Measurements from ENCODE around the gene TRPM5. TPM values are rescaled to one million over a fixed set of nuclear protein-coding genes. Genes with fewer than 3 reads are reported as not detected.

The TRPM5 gene
- total RNA-seq, 1 donor from 2014 or later = 0.46 TPM

DNA sequence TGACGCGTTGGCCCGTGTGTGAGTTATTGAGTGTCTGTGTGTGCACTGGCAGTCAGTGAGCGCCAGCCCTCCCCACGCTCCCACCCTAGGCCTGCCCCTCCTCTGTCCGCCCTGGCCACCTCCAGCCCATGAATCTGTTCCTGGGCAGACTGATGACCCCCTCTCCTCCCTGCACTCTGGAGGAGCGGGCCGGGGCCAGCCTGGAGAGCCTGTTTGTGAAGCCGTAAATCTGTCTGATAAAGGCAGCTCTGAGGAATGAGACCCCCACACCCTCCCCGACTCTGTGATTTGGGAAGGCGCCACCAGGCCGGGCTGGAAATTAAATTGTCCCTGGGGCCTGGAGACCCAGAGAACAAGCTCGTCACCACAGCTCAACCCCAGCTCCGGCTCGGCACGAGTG, 35.2 kb downstream of the TRPM5 start:
- peaks cover 10% of the 10 kb centered on the region for H3K4me1 Mint-ChIP-seq (ENCODE audit: unreplicated experiment)
- no peak for DNase-seq (ENCODE audit: extremely low spot score, unreplicated experiment)
- H3K27me3 Mint-ChIP-seq = no peaks in the 10 kb centered on the region
- TF ChIP-seq CTCF (conservative IDR thresholded peaks at IDR 0.05) = no peak
- H3K27ac Mint-ChIP-seq = peak overlapping the region; percentile 84
- H3K4me3 Mint-ChIP-seq = peak overlapping the region; percentile 52
- no peaks in the 10 kb centered on the region for H3K36me3 Mint-ChIP-seq
- H3K9me3 Mint-ChIP-seq = no peaks in the 10 kb centered on the region

- H3K27me3 Mint-ChIP-seq = no peaks in the 10 kb centered on the region
- no peak for TF ChIP-seq CTCF (conservative IDR thresholded peaks at IDR 0.05)
- no peaks in the 10 kb centered on the region for H3K9me3 Mint-ChIP-seq
- H3K36me3 Mint-ChIP-seq = no peaks in the 10 kb centered on the region
- peak overlapping the region; percentile 84 for H3K27ac Mint-ChIP-seq
- H3K4me3 Mint-ChIP-seq = peak overlapping the region; percentile 52
- H3K4me1 Mint-ChIP-seq (ENCODE audit: unreplicated experiment) = peaks cover 10% of the 10 kb centered on the region
- DNase-seq (ENCODE audit: extremely low spot score, unreplicated experiment) = no peak
Observed at GRCh38 chr11:2408671-2409070, 35.6 kb downstream of the TRPM5 start.

DNA sequence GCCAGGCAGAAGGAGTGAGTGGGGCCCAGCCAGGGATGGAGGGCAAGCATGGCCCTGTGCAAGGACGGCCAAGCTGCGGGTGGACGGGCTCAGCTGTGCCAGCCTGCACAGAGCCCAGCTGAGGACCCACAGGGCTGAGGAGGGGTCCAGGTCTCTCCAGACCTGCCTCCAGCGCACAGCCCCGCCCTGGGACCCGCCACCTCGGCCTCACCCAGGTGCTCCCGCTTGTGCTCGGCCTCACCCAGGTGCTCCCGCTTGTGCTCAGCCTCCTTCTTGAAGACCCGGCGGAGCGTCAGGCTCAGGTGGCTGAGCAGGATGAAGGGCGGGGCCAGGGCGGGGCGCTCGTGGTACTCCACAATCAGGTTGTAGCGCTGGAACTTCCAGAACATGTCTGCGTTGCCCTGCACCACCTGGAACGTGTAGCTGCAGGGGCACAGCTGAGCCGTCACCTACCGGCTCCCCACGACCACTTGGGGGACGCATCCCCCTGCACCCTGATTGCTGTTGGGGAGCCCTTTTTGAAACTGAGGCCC, 37.4 kb downstream of the TRPM5 start:
- Mint-ChIP-seq H3K27me3 (no peaks in the 10 kb centered on the region), H3K4me1 (ENCODE audit: unreplicated experiment) (peaks cover 10% of the 10 kb centered on the region), H3K36me3 (no peaks in the 10 kb centered on the region), H3K27ac (no peak overlapping the region), H3K4me3 (no peak overlapping the region), H3K9me3 (no peaks in the 10 kb centered on the region)
- no peak for TF ChIP-seq CTCF (conservative IDR thresholded peaks at IDR 0.05)
- no peak for DNase-seq (ENCODE audit: extremely low spot score, unreplicated experiment)

DNA sequence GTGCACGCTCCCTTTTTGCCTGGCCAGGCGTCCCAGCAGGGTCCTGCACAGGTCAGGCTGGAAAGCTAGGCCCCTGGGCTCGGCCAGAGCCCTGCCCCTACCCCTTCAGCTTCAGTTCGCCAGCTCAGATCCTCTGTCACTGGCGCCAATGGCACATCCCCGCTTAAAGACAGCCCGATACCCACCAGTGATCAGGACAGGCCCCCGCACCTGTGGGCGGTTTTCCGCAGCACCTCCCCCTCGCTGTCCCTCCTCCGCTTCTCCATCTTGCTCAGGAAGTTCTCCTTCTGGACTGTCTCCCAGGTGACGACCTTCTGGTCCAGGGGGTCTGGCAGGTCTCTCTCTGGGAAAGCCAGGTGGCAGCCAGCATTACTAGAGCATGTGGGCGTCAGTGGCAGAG, 37.9 kb downstream of the TRPM5 start:
- no peak overlapping the region for H3K27ac Mint-ChIP-seq
- peaks cover 12% of the 10 kb centered on the region for H3K4me1 Mint-ChIP-seq (ENCODE audit: unreplicated experiment)
- no peak for DNase-seq (ENCODE audit: extremely low spot score, unreplicated experiment)
- no peak overlapping the region for H3K4me3 Mint-ChIP-seq
- peaks cover under 1% of the 10 kb centered on the region for H3K36me3 Mint-ChIP-seq
- H3K27me3 Mint-ChIP-seq = no peaks in the 10 kb centered on the region
- no peaks in the 10 kb centered on the region for H3K9me3 Mint-ChIP-seq
- no peak for TF ChIP-seq CTCF (conservative IDR thresholded peaks at IDR 0.05)

- Mint-ChIP-seq H3K27ac (no peak overlapping the region), H3K36me3 (peaks cover 3% of the 10 kb centered on the region), H3K4me3 (no peak overlapping the region), H3K27me3 (no peaks in the 10 kb centered on the region), H3K4me1 (ENCODE audit: unreplicated experiment) (peaks cover 11% of the 10 kb centered on the region), H3K9me3 (no peaks in the 10 kb centered on the region)
- DNase-seq (ENCODE audit: extremely low spot score, unreplicated experiment) = no peak
- no peak for TF ChIP-seq CTCF (conservative IDR thresholded peaks at IDR 0.05)
Observed at GRCh38 chr11:2404735-2405196, 39.5 kb downstream of the TRPM5 start.

All from type B pancreatic cell (in vitro differentiated cells).